GM23338 (cell line): ENCODE measurements around the gene CFAP141. TPM values are rescaled to one million over a fixed set of nuclear protein-coding genes. Genes with fewer than 3 reads are reported as not detected.

Experiments used
- ATAC-seq: fragments of 200-7000 bp; cut with Tn5 transposase; 3 replicates; pipeline ENCODE4 v1.9.1; 2020
- DNase-seq: peaks from one replicate; pipeline ENCODE4 v3.0.0-alpha.2; 2015; ENCODE audit warnings: low spot score
- H2AFZ ChIP-seq: fragments of 200-600 bp; sonication (generic); 2 replicates; pipeline ENCODE4 v1.8.0; 2016; ENCODE audit warnings: antibody characterized with exemption, mild to moderate bottlenecking, moderate library complexity
- H3F3A ChIP-seq: fragments of 200-600 bp; sonication (generic); replicated peaks from 2 replicates; pipeline ENCODE4 v1.8.0; 2017; ENCODE audit warnings: antibody characterized with exemption, mixed run types, low read depth
- H3K27ac ChIP-seq: fragments of 200-600 bp; sonication (generic); 2 replicates; pipeline ENCODE4 v1.6.1; 2016; ENCODE audit warnings: low read depth
- H3K27me3 ChIP-seq: fragments of 200-600 bp; sonication (generic); 2 replicates; pipeline ENCODE4 v1.8.0; 2016; ENCODE audit warnings: mild to moderate bottlenecking, mixed run types, moderate library complexity; ENCODE audit not compliant: insufficient read depth
- H3K36me3 ChIP-seq: fragments of 200-600 bp; sonication (generic); 2 replicates; pipeline ENCODE4 v1.8.0; 2016; ENCODE audit warnings: mild to moderate bottlenecking; ENCODE audit not compliant: insufficient read depth
- H3K4me1 ChIP-seq: fragments of 200-600 bp; sonication (generic); 2 replicates; pipeline ENCODE4 v1.8.0; 2016; ENCODE audit warnings: mild to moderate bottlenecking, moderate library complexity; ENCODE audit not compliant: insufficient read depth
- H3K4me2 ChIP-seq: fragments of 200-600 bp; sonication (generic); 2 replicates; pipeline ENCODE4 v1.7.1; 2017; ENCODE audit warnings: mixed run types
- H3K4me3 ChIP-seq: fragments of 200-600 bp; sonication (generic); 2 replicates; pipeline ENCODE4 v1.6.1; 2016; ENCODE audit warnings: mixed run types
- H3K79me2 ChIP-seq: fragments of 200-600 bp; sonication (generic); replicated peaks from 2 replicates; pipeline ENCODE4 v1.8.0; 2017; ENCODE audit warnings: mild to moderate bottlenecking; ENCODE audit not compliant: insufficient read depth
- H3K9me2 ChIP-seq: fragments of 200-600 bp; sonication (generic); 2 replicates; pipeline ENCODE4 v1.8.0; 2017; ENCODE audit not compliant: insufficient read depth
- H4K20me1 ChIP-seq: fragments of 200-600 bp; sonication (generic); replicated peaks from 2 replicates; pipeline ENCODE4 v1.8.0; 2017; ENCODE audit warnings: mild to moderate bottlenecking; ENCODE audit not compliant: insufficient read depth
- H3K27ac Mint-ChIP-seq: 2 replicates; pipeline ENCODE4 v1.8.0; 2020; ENCODE audit warnings: inconsistent platforms, mild to moderate bottlenecking, moderate library complexity, mixed read lengths
- H3K27me3 Mint-ChIP-seq: 3 replicates; pipeline ENCODE4 v1.8.0; 2022; ENCODE audit warnings: low read depth, mild to moderate bottlenecking, moderate library complexity, mixed read lengths, inconsistent platforms; ENCODE audit not compliant: insufficient read depth, poor library complexity
- H3K36me3 Mint-ChIP-seq: 3 replicates; pipeline ENCODE4 v1.8.0; 2021; ENCODE audit warnings: low read depth, mild to moderate bottlenecking, inconsistent platforms, moderate library complexity, mixed read lengths
- H3K4me1 Mint-ChIP-seq: 3 replicates; pipeline ENCODE4 v1.8.0; 2020; ENCODE audit warnings: mild to moderate bottlenecking, inconsistent platforms, mixed read lengths
- H3K4me3 Mint-ChIP-seq: 3 replicates; pipeline ENCODE4 v1.8.0; 2021; ENCODE audit warnings: moderate library complexity, mild to moderate bottlenecking, inconsistent platforms, mixed read lengths
- H3K9me3 Mint-ChIP-seq: 3 replicates; pipeline ENCODE4 v1.8.0; 2020; ENCODE audit warnings: moderate library complexity, mild to moderate bottlenecking, inconsistent platforms, mixed read lengths
- CREB1 ChIP-seq: fragments of 250-450 bp; sonication (Bioruptor Pico); IDR thresholded peaks from 2 replicates; pipeline ENCODE4 v1.5.0; 2020; ENCODE audit warnings: low read depth, mild to moderate bottlenecking, moderate library complexity
- CTCF ChIP-seq, 2 experiments: fragments of 200-600 bp in 1 of 2; sonication (generic) in 1 of 2; conservative IDR thresholded peaks; 2 replicates each; pipeline versions ENCODE4 v1.5.1 to v1.6.1; 2016 to 2017; ENCODE audit warnings: antibody characterized with exemption in 2 of 2, low read depth in 2 of 2, mild to moderate bottlenecking in 2 of 2, moderate library complexity in 1 of 2
- EZH2 ChIP-seq: fragments of 200-600 bp; sonication (generic); IDR thresholded peaks from one replicate; pipeline ENCODE4 v1.8.0; 2017; ENCODE audit warnings: antibody characterized with exemption, mild to moderate bottlenecking, low read depth; ENCODE audit not compliant: unreplicated experiment
- EZH2phosphoT487 ChIP-seq: fragments of 200-600 bp; sonication (generic); IDR thresholded peaks from one replicate; pipeline ENCODE4 v1.8.1; 2018; ENCODE audit warnings: antibody characterized with exemption; ENCODE audit not compliant: unreplicated experiment
- POLR2AphosphoS5 ChIP-seq: IDR thresholded peaks from 2 replicates; pipeline ENCODE4 v1.6.1; 2016; ENCODE audit warnings: antibody characterized with exemption, low read depth
- REST ChIP-seq: IDR thresholded peaks from one replicate; pipeline ENCODE4 v1.6.1; 2018; ENCODE audit warnings: antibody characterized with exemption; ENCODE audit not compliant: unreplicated experiment
- STAT1 ChIP-seq: IDR thresholded peaks from one replicate; pipeline ENCODE4 v1.6.1; 2016; ENCODE audit warnings: antibody characterized with exemption; ENCODE audit not compliant: unreplicated experiment
- ZNF331 ChIP-seq: fragments of 250-450 bp; sonication (Bioruptor Pico); IDR thresholded peaks from 2 replicates; pipeline ENCODE4 v1.5.0; 2020; ENCODE audit warnings: low read depth, mild to moderate bottlenecking, moderate library complexity
- polyA plus RNA-seq: library from polyadenylated mRNA; unstranded; fragments of >200 nt; fragmentation: Nextera tagmentation; extraction: Ambion mirVana; gene quantifications from 2 replicates; pipeline ENCODE4 v1.2.1, GENCODE V29; 2016
- total RNA-seq: library from RNA; depleted of rRNA; stranded (reverse); fragments of >200 nt; shearing (Covaris generic); gene quantifications from 2 replicates; pipeline ENCODE4 v1.2.3, GENCODE V29; 2014

The CFAP141 gene
- total and polyA plus RNA-seq, 2 experiments from 2014 or later, result not detected

- no peak for TF ChIP-seq REST
- TF ChIP-seq CREB1 (CRISPR knock-in tag), result no peak
- TF ChIP-seq EZH2, result no peak
These were observed 6.6 kb downstream of the CFAP141 start (continued) for GRCh38 chr1:154199563-154199879.

GRCh38 chr1:154198756-154199562 lies 7.2 kb downstream of the CFAP141 start:
- peak overlapping the region; percentile 23 for H3K4me2 ChIP-seq

More at GRCh38 chr1:154198756-154199562, 7.2 kb downstream of the CFAP141 start:
- H3K27me3 Mint-ChIP-seq, result peaks cover 8% of the 10 kb centered on the region
- TF ChIP-seq CREB1 (CRISPR knock-in tag), result no peak
- no peak for TF ChIP-seq EZH2phosphoT487
- TF ChIP-seq STAT1, result no peak
- TF ChIP-seq ZNF331 (CRISPR knock-in tag), result no peak
- no peak for TF ChIP-seq POLR2AphosphoS5
- peak; percentile 76 to 81 for TF ChIP-seq CTCF (conservative IDR thresholded peaks at IDR 0.05; ENCODE audit: low read depth in 2 of 2)
- peak overlapping the region; percentile 17; the same call in 1 of the 2 replicates for H3K4me3 ChIP-seq
- no peaks in the 10 kb centered on the region for H4K20me1 ChIP-seq
- peaks cover 4% of the 10 kb centered on the region; the same call in 1 of the 2 replicates for H3K4me1 ChIP-seq
- no peaks in the 10 kb centered on the region for H3K9me3 Mint-ChIP-seq
- H3K27me3 ChIP-seq, result no peaks in the 10 kb centered on the region
- no peaks in the 10 kb centered on the region for H3K9me2 ChIP-seq
- DNase-seq (peak; percentile 90), ATAC-seq (peak; percentile 91)
- H3K27ac ChIP-seq, result no peak overlapping the region
- no peak overlapping the region for H3K4me3 Mint-ChIP-seq
- H3K4me1 Mint-ChIP-seq, result peaks cover 8% of the 10 kb centered on the region; the same call in 1 of the 3 replicates
- peak overlapping the region; percentile 80 for H2AFZ ChIP-seq
- H3K27ac Mint-ChIP-seq, result peak overlapping the region; percentile 59; the same call in 1 of the 2 replicates
- H3F3A ChIP-seq, result peaks cover 6% of the 10 kb centered on the region; the same call in 1 of the 2 replicates
- no peaks in the 10 kb centered on the region for H3K79me2 ChIP-seq
- H3K36me3 Mint-ChIP-seq, result no peaks in the 10 kb centered on the region; the same call in 2 of the 3 replicates
- no peaks in the 10 kb centered on the region for H3K36me3 ChIP-seq
